OCI-LY7 (cell line): ENCODE measurements around the gene DLG5. TPM values are rescaled to one million over a fixed set of nuclear protein-coding genes. Genes with fewer than 3 reads are reported as not detected.

ENCODE experiments used
- BruUV-seq: library from RNA; stranded (reverse); fragments of 400-500 nt; replicated peaks from 2 replicates; lab custom pipeline; 2021; lab: Mats Ljungman, UMichigan
- CTCF ChIA-PET: fragments of 300-600 bp; sonication (Branson Sonifier 250); formaldehyde crosslinking; loops from one replicate; lab custom pipeline; 2022; ENCODE audit warnings: antibody characterized with exemption; ENCODE audit not compliant: unreplicated experiment; lab: Charles Lee
- POLR2A ChIA-PET: fragments of 300-600 bp; sonication (Branson Sonifier 250); formaldehyde crosslinking; loops from one replicate; lab custom pipeline; 2022; ENCODE audit warnings: antibody characterized with exemption; lab: Charles Lee
- DNase-seq: peaks from one replicate; pipeline ENCODE4 v3.0.0-alpha.2; 2015; ENCODE audit warnings: low spot score
- H2AFZ ChIP-seq: fragments of 200-600 bp; sonication (generic), shearing (Covaris generic); 2 replicates; pipeline ENCODE4 v1.6.1; 2014; ENCODE audit warnings: mild to moderate bottlenecking, antibody characterized with exemption, low read length, moderate library complexity
- H3K27ac ChIP-seq: fragments of 200-600 bp; sonication (generic); 2 replicates; pipeline ENCODE4 v1.5.1; 2014; ENCODE audit warnings: mixed run types, low read depth, mild to moderate bottlenecking, moderate library complexity, low read length, inconsistent platforms; ENCODE audit not compliant: poor library complexity, severe bottlenecking
- H3K36me3 ChIP-seq: fragments of 200-600 bp; sonication (generic); 2 replicates; pipeline ENCODE4 v1.6.1; 2014; ENCODE audit warnings: mild to moderate bottlenecking, antibody characterized with exemption, low read length, moderate library complexity, mixed read lengths; ENCODE audit not compliant: insufficient read depth
- H3K4me1 ChIP-seq: fragments of 200-600 bp; sonication (generic); 2 replicates; pipeline ENCODE4 v1.5.1; 2014; ENCODE audit warnings: mild to moderate bottlenecking, low read length; ENCODE audit not compliant: insufficient read depth, poor library complexity, severe bottlenecking
- H3K4me2 ChIP-seq: fragments of 200-600 bp; sonication (generic); 2 replicates; pipeline ENCODE4 v1.6.1; 2014; ENCODE audit warnings: mild to moderate bottlenecking, low read length
- H3K4me3 ChIP-seq: fragments of 200-600 bp; sonication (generic); 2 replicates; pipeline ENCODE4 v1.5.1; 2014; ENCODE audit warnings: mild to moderate bottlenecking, low read depth, low read length; ENCODE audit not compliant: poor library complexity, severe bottlenecking
- H3K79me2 ChIP-seq: fragments of 200-600 bp; sonication (generic); 2 replicates; pipeline ENCODE4 v1.6.1; 2016; ENCODE audit warnings: low read depth, mild to moderate bottlenecking, low read length, moderate library complexity, mixed read lengths; ENCODE audit not compliant: insufficient read depth
- H3K9me2 ChIP-seq: fragments of 200-600 bp; sonication (generic); 2 replicates; pipeline ENCODE4 v1.6.1; 2016; ENCODE audit warnings: mild to moderate bottlenecking, low read length, mixed read lengths; ENCODE audit not compliant: insufficient read depth
- H3K9me3 ChIP-seq: fragments of 200-600 bp; sonication (generic); 2 replicates; pipeline ENCODE4 v1.6.1; 2014; ENCODE audit warnings: mild to moderate bottlenecking, mixed run types, low read length, mixed read lengths
- H4K20me1 ChIP-seq: fragments of 200-600 bp; sonication (generic); 2 replicates; pipeline ENCODE4 v1.6.1; 2014; ENCODE audit warnings: mild to moderate bottlenecking, antibody characterized with exemption, low read length, moderate library complexity, mixed read lengths; ENCODE audit not compliant: insufficient read depth
- CTCF ChIP-seq: fragments of 200-600 bp; sonication (generic); conservative IDR thresholded peaks from 2 replicates; pipeline ENCODE4 v1.5.1; 2014; ENCODE audit warnings: mild to moderate bottlenecking, antibody characterized with exemption, low read length, moderate library complexity, mixed read lengths
- EZH2phosphoT487 ChIP-seq: fragments of 200-600 bp; sonication (generic); IDR thresholded peaks from 2 replicates; pipeline ENCODE4 v1.6.1; 2018; ENCODE audit warnings: low read depth, borderline replicate concordance, mild to moderate bottlenecking, mixed run types, antibody characterized with exemption, low read length, moderate library complexity, mixed read lengths
- intact Hi-C: fragments of 100-400 bp; cut with micrococcal nuclease; formaldehyde crosslinking; loops from one replicate; pipeline ENCODE4 v1.10.0; 2022; ENCODE audit not compliant: unreplicated experiment
- total RNA-seq, 2 experiments: library from RNA; depleted of rRNA in 1 of 2; stranded (reverse); fragments of >200 nt in 1 of 2; shearing (Covaris generic) in 1 of 2; gene quantifications; 2 replicates each; pipeline ENCODE4 v1.2.3, GENCODE V29; 2014 to 2022

DLG5 gene
- total RNA-seq, 2 experiments from 2014 or later, result 0.27 TPM; not detected in 1

- intact Hi-C loops, result no loop called here
- H3K79me2 ChIP-seq, result no peaks in the 10 kb centered on the region
- H3K4me1 ChIP-seq, result peaks cover 7% of the 10 kb centered on the region
- TF ChIP-seq CTCF (peak; percentile 44; the same call in 1 of the 2 replicates), EZH2phosphoT487 (no peak)
- peaks cover 53% of the 10 kb centered on the region for H3K36me3 ChIP-seq
- H4K20me1 ChIP-seq, result no peaks in the 10 kb centered on the region
- H3K9me2 ChIP-seq, result no peaks in the 10 kb centered on the region
- DNase-seq, result peak; percentile 6
- no peak overlapping the region for H2AFZ ChIP-seq
- POLR2A ChIA-PET, result interaction anchor here (0.6 kb wide), 1 partner anchor 360 kb away, joined by 3 read pairs; no protein-coding TSS in a partner anchor
- H3K9me3 ChIP-seq, result no peaks in the 10 kb centered on the region
- no TSS peak for BruUV-seq
- H3K27ac ChIP-seq, result no peak overlapping the region
- CTCF ChIA-PET, result no interaction called here
- no peak overlapping the region for H3K4me2 ChIP-seq
- H3K4me3 ChIP-seq, result no peak overlapping the region
Observed at GRCh38 chr10:77974396-77975074, 48.0 kb upstream of the DLG5 start.

- H2AFZ ChIP-seq, result no peak overlapping the region
- H3K36me3 ChIP-seq, result peaks cover 43% of the 10 kb centered on the region
- H3K4me3 ChIP-seq, result no peak overlapping the region
- H3K9me2 ChIP-seq, result no peaks in the 10 kb centered on the region
- DNase-seq, result no peak
- no peaks in the 10 kb centered on the region for H3K79me2 ChIP-seq
- CTCF ChIA-PET, result no interaction called here
- no TSS peak for BruUV-seq
- H3K4me1 ChIP-seq, result peaks cover 7% of the 10 kb centered on the region
- TF ChIP-seq EZH2phosphoT487 (no peak), CTCF (no peak)
- H4K20me1 ChIP-seq, result no peaks in the 10 kb centered on the region
- POLR2A ChIA-PET, result no interaction called here
- intact Hi-C loops, result no loop called here
- H3K4me2 ChIP-seq, result no peak overlapping the region
- no peaks in the 10 kb centered on the region for H3K9me3 ChIP-seq
- no peak overlapping the region for H3K27ac ChIP-seq
Observed at GRCh38 chr10:77973276-77973675, 46.7 kb upstream of the DLG5 start.

GRCh38 chr10:77972148-77972547, 45.6 kb upstream of the DLG5 start:
- no TSS peak for BruUV-seq
- CTCF ChIA-PET, result no interaction called here
- Histone ChIP-seq H3K36me3 (peaks cover 32% of the 10 kb centered on the region), H3K4me3 (no peak overlapping the region), H3K4me2 (no peak overlapping the region), H3K79me2 (no peaks in the 10 kb centered on the region), H4K20me1 (no peaks in the 10 kb centered on the region), H3K4me1 (peaks cover 7% of the 10 kb centered on the region), H3K27ac (no peak overlapping the region), H3K9me2 (no peaks in the 10 kb centered on the region), H2AFZ (no peak overlapping the region), H3K9me3 (no peaks in the 10 kb centered on the region)
- POLR2A ChIA-PET, result interaction anchor here (0.7 kb wide), 1 partner anchor 32 kb away, joined by 3 read pairs; no protein-coding TSS in a partner anchor
- TF ChIP-seq EZH2phosphoT487 (no peak), CTCF (no peak)
- no peak for DNase-seq
- intact Hi-C loops, result no loop called here
